Jurkat, Clone E6-1 (cell line): ENCODE measurements around the gene LYPD4.
A peak's percentile ranks its signal among the peaks of the same experiment; 100 is the strongest.
"Not testable (repeated sequence)": the region's sequence is repeated elsewhere in the genome, so short reads cannot be mapped to it uniquely, and the experiment has no call there.

Experiments used
- DNase-seq: peaks from one replicate; pipeline ENCODE4 v3.0.0-alpha.2; 2011; ENCODE audit warnings: low read depth, low spot score
- H3K4me3 ChIP-seq: 2 replicates; pipeline ENCODE4 v1.5.1; 2011; ENCODE audit warnings: mild to moderate bottlenecking, low read length, control low read depth, moderate library complexity

Gene LYPD4

DNA sequence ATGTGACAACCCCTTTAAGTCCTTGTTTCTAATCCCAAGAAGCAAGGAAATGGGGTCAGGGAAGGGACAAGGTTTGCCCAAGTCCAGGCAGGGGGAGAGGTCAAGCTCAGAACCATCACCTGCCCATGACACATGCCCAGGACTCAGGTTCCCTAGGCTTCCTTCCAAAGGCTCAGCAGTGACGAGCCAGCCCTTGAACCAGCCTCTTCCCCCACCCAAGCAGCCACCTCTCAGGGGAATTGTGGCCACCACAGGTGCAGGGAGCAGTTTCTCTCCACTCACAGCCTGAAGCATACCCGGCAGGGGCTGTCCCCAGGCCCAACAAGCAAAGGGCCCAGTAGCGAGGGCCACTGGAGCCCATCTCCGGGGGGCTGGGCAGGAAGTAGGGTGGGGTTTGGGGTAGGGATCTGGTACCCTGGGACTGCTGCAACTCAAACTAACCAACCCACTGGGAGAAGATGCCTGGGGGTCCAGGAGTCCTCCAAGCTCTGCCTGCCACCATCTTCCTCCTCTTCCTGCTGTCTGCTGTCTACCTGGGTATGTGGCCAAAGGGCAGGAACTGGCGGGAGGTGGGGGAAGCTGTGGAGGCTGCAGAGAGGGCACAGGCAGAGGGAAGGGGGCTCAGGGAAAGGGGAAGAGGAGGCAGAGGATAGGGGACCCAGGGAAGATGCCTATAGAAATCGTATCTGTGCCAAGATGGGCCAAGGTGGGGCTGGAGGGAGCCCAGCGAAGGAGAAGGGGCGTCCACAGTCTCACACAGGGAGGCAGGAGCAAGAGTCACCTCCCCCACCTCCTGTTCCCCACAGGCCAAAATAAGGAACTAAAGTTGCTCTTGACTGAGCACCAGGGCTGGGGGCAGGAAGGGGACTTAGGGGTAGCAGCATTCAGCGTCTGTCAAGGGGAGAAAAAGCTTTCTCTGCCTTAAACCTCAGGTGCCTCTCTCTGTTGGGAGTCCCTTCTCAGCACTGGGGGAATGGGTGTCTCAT lies 32.7 kb upstream of the LYPD4 start, which contains the start of gene CD79A:
Gene CD79A (plus strand): TSS at position 433 of the 986 bp plus-strand sequence. CDS start 26 bp downstream, at position 459.
- DNase-seq = peak; percentile 75
- peak within 1 kb of the TSS; percentile 46 for H3K4me3 ChIP-seq

DNA sequence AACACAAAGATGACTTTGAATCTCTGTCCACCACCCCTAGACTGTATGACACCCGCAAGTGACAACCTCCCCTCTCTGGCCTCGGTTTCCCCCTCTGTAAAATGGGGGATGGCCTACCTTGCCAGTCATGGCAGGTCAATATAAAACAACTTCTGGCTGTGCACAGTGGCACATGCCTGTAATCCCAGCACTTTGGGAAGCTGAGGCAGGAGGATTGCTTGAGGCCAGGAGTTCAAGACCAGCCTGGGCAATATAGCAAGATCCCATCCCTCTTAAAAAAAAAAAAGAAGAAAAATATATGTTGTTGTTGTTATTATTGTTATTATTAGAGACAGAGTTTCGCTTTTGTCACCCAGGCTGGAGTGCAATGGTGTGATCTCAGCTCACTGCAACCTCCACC lies 31.5 kb upstream of the LYPD4 start:
- not testable (repeated sequence) for H3K4me3 ChIP-seq

DNA sequence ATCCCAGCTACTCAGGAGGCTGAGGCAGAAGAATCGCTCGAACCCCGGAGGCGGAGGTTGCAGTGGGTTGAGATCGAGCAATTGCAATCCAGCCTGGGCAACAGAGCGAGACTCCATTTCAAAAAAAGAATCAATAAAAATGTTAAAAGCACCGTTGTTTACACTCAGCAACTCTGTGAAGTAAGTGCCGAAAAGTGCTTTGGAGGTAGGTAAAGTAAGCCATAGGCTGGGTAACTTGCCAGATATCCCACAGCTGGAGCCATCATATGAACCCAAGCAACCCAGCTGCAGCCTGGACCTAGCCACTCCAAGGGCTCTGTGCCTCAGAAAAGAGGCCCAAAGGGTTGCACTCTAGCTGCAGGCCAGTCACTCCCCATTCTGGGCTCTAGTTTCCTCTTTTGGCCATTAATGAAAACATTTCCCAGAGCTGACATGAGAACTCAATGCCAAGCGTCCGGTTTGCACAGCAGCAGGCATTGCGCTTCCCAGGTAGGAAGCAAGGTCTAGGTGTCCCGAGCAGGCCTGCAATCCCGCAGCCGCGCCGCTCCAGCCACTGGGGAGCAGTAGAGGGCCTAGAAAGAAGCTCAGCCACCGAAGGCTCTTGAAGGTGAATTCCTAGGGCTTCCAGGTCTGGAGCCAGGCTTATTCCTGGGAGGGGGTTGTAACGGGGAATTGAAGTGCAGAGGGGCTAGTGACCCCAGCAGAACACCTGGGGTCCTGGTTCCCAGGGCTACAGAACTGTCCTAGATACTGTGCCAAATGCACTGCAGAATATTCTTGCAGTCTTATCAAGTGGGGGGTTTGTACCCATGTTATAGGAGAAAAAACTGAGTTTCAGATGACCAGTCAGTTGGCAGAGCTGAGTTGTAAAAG lies 28.5 kb upstream of the LYPD4 start:
- DNase-seq = no peak
- H3K4me3 ChIP-seq = no peak overlapping the region

More for the DNA sequence above, 31.5 kb upstream of the LYPD4 start:
- not testable (repeated sequence) for DNase-seq

DNA sequence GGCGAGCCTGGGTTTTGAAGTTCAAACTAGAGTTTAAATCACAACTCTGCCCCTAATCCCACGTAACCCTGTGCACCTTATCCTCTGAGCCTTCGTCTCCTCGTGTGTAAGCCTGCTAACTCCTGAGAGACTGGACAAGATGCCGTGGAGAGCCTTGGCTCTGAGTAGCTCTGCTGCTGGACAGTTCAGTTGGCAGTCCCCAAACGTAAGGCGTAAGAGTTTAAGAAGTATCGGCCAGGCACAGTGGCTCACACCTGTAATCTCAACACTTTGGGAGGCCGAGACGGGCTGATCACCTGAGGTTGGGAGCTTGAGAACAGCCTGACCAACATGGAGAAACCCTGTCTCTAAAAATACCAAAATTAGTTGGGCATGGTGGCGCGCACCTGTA lies 27.9 kb upstream of the LYPD4 start:
- no peak overlapping the region for H3K4me3 ChIP-seq
- DNase-seq = no peak

DNA sequence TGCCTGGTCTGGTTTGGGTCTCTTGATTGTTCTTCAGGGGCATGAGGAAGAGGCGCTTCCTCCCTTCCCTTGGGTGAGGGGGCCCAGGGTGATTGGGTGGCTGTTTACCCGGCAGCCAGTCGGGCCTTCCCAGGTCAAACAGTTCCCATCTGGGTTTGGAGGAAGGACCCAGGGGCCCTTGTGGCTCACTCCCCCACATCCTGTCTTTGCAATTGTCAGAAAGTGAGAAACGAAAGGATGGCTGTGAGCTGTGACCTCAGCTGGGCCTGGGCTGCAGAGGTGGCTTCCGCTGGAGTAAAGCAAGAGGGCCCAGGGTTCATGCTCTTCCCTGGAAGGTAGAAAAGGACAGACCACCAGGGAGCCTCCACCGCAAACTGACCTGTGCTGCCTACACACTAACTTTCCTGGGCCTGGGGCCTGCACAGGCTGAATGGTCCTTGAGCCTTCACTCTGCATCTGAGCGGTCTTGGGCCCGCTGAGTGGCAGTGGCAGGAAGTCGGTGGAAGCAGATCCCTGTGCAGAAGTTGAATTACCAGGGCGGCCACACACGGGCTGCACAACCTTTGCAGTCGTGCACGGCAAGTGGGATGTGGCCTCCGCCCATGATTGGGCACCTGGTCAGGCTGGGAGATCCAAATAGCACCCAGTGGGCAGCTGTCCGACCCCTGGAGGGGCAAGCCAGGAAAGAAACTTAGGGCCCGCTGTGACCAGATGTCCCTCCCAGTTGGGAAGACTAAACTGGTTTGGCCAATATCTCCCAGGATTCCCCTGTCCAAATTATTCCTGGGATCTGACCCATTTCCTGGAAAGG lies 27.3 kb upstream of the LYPD4 start:
- H3K4me3 ChIP-seq = no peak overlapping the region; the same call in 1 of the 2 replicates
- peak; percentile 89 for DNase-seq

DNA sequence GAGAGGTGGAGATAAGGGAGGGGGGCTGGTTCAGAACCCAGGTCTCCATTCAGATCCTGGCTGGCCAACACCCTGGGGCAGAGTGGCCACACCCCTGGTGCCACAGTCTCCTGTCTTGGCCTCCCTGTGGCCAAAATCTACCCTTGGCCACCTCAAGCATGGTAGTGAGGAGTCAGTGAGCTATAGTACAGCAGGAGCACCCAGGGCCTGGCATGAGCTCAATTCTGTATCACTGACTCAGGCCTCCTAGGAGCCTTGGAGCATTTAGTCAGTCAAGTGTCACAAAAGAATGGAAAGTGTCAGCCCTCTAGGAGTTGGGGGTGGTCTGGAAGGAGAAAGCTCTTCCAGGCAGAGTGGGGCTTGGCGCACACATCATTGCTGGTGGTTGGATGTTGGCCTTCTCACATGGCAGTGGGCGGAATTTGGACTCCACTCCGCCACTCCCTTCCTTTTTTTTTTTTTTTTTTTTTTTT lies 26.0 kb upstream of the LYPD4 start:
- no peak for DNase-seq
- H3K4me3 ChIP-seq = no peak overlapping the region

DNA sequence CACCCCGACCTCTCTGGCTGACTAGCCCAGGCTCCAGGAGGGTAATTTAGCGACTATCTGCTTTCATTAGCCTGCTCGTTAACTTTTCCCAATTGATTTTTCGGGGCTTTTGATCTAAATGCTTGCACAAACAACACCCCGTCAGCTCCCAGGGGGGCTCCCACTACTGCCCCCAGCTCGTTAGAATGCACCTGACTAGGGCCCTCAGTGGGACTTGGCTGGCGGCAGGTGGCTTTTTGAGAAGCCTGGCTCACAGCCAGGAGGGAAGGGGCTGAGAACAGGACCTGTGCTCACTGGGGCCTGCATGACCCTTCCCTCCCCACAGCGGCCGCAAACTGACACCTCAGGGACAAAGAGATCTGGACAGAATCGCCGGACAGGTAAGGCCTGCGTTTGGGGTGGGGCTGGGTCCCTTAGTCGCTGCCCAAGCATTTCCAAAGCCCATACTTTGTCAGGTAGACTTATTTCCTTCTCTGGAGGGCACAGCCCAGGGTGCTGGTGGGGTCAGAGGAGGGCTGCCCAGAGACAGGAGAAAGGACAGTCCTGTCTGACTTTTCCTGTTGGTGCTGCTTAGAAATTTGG lies 25.0 kb upstream of the LYPD4 start:
- no peak overlapping the region for H3K4me3 ChIP-seq
- no peak for DNase-seq

DNA sequence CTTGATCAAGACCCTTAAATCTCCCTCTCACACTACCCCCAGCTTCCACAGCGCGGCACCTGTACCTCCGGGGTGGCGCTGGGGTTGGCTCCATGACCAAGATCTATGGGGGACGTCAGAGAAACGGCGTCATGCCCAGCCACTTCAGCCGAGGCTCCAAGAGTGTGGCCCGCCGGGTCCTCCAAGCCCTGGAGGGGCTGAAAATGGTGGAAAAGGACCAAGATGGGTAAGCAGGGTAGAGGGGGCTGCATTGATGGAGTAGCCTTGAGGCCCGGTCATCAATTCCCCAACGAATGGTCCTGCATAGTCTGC lies 24.5 kb upstream of the LYPD4 start:
- DNase-seq = no peak
- H3K4me3 ChIP-seq = no peak overlapping the region

DNA sequence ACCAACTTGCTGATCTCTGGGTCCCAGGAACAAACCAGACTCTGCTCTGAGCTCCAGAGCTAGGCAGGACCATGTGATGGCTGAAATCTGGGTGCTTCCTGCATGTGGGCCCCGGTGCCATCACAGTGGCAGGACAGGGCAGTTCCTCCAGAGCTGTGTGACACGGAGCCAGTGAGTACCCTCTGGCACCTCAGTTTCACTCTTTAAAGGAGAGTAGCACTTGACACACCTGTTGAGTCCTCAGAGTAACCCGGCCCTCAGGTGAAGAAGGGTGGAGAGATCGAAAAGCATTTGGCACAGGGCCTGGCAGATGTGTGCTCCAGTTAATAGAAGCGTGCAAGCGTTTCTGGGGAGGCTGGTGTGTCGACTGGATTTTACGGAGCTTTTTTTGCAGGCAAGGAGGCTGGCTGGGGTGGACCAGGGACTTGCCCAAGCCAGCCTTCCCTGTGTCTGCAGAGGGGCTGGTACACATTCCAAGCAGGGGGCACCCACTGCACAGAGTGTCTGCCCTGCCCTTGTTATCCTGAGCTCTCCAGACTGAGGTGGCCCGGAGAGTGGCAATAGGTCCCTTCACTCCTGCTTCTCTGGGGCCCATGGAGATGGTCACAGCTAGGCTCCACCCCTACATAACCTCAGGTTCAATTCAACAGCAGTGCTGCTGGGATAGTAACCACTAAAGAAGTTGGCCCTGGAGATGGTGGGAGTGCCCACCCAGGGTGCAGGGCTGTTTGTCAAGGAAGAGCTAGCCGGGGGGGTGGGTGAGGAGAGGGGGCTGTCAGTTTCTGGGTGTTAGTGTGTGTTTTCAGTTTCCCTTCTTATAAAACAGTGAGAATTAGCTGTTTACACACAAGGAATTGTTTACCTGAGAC lies 23.9 kb upstream of the LYPD4 start:
- H3K4me3 ChIP-seq = no peak overlapping the region
- no peak for DNase-seq

DNA sequence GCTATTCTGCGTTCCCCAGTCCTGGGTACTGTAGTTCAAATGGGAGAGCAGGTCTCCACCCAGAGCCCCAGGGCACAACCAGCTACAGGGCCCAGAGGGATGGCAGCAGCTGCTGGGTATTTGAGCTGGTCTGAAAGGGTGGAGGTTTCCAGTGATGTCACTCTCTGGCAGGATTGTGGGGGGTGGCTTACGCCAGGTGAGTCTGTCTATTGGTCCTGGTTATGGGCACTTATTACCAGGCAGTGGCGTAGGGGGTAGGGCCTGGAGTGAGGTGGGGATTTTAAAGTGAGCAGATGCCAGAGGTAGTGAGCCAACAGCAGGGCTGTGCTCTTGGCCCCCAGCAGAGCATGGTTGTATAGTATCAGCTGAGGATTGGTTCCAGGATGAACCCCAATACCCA lies 21.8 kb upstream of the LYPD4 start:
- no peak for DNase-seq
- H3K4me3 ChIP-seq = no peak overlapping the region

DNA sequence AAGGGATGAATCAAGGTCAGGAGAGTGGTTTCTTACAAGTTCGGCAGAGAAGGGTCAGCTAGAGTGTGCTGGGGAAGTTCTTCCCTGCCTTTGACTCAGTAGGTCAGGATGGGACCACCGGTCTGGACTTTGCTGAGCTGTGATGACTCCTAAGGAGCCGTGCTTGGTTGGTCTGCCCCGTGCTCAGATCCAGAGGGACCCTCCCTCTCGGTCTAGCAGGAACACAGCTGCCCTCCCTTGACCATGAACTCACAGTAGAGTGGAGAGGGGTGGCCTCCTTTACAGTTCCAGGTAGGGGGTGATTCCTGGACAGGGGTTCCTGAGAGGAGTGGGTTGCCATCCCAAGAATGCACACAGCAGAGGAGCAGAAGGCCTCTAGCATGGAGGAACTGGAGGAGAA lies 19.9 kb upstream of the LYPD4 start:
- no peak for DNase-seq
- H3K4me3 ChIP-seq = no peak overlapping the region

DNA sequence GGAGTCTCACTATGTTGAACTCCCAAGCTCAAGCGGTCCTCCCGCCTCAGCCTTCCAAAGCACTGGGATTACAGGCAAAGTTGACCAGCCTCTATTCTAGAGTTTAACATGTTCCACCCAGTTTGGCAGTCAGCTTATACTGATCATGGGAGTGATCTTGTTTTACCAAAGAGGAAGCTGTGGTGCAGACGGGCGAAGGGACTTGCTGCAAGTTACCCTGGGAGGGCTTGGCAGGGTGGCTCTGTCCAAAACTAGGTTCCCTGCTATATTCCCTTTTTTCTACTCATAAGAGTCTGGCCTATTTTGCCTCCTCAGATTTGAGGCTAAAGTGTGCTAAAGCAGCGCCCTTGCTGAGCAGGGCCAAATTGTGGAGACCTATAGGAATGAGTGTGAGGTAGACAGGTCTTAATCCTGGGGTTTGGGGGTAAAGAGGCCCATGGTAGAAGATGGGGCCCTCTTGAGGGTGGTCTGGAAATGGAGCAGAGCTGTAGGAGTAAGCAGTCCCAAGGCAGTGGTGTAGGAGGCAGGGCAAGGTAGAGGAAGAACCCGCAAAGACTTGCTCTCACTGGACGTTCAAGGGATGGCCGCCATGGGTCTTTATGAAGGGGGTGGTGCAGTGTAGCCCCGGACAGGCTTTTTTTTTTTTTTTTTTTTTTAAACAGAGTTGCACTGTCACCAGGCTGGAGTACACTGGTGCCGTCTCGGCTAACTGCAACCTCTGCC lies 18.9 kb upstream of the LYPD4 start:
- DNase-seq = no peak
- no peak overlapping the region for H3K4me3 ChIP-seq

DNA sequence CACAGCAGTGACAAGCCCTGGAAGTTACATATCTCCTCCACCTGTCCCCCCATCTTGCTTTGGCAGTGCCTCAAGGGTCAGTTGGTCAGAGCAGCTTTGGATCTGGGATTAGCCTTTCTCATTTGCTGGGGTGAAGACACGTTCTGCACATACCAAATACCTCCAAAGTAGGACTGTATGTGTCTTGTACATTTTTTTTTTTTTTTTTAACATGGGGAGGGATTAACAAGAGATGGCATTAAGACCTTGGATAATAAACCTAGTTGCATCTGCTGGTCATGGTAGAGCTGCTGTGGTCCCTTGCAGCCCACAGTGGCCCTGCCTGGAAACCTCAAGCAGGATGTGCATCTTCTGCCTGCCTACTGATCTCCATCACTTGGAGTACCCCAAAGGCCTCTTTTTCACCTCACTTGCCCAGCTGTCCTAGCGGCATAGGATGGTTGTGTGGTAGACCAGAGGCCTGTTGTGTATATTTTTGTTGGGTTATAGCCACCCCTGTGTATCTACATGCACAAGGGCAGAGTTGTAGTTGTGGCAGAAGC lies 18.0 kb upstream of the LYPD4 start:
- no peak for DNase-seq
- H3K4me3 ChIP-seq = no peak overlapping the region

DNA sequence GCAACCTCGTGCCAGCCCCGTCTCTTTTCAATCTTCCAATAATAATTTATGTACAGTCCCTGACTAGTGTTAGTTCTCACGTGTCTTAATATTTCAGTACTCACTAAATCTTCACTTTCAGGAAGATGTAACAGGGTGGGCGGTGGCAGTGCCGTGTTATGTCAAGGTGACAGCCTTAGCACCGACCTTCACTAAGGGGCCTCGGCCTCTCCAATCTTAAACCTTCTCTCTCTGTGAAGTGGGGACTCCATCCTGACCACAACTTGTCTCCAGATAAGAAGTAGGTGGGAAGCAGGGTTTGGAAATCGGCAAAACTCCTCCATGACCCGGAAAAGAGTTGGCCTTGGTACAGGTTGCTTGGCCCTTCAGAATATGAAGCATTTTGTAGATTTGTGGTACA lies 17.4 kb upstream of the LYPD4 start:
- H3K4me3 ChIP-seq = peak overlapping the region; percentile 82
- DNase-seq = no peak

DNA sequence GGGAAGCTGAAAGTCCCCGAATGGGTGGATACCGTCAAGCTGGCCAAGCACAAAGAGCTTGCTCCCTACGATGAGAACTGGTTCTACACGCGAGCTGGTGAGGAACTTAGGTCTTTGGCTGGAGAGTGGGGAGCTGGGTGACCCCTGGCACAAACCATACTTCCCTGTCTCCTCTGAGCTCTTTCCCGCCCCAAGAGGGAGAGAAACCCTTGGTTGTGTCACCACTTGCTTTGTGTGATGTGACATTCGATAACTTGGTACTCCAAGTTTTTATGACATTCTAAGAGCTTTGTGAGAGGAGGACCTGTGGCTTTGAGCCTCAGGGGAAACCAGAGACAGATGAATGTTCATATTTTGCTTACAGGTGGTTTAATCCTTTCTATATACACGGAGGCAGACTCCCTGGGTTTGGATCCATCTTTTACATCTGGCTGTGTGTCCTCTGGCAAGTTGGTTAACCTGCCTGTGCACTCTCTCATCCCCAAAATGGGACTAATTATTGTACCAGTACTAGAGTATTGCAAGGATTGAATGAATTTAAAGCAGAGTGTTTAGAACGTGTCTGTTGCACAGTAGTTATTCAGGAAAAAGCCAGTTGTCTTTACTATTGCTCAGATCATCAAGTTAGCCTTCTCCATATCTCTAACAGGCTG lies 16.8 kb upstream of the LYPD4 start:
- DNase-seq = no peak
- peak overlapping the region; percentile 82 for H3K4me3 ChIP-seq

DNA sequence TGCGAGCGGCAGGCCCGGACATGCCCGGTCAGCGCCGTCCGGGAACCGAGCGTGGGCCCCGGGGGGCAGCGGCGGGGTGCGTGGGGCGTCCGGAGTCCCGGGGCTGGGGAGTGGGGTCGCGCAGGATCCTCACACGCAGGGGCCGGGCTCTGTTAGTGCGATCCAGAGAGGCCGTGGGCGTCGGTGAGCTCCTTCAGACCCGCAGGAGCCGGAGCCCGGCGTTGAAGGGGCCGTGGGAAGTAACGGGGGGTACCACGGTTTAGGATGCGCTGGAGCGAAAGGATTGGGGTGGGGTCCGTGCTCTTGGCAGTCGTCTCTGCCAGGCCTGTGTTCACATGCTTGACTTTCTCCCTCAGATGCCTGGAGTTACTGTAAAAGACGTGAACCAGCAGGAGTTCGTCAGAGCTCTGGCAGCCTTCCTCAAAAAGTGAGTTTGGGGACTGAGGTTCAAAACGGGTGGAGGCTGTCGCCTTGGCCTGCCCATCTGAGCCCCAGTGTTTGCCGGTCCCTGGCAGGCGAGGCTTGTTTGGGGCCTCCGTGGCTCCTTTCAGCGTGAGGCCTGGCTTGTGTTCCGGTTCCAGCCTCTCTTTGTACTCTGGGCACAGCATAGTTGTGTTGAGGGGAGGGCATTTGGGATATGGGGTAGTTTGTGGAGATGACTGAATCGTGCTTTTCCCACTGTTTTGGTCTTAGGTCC lies 16.1 kb upstream of the LYPD4 start:
- no peak for DNase-seq
- peak overlapping the region; percentile 82 for H3K4me3 ChIP-seq
